WTC11 (cell line): ENCODE measurements around the gene BSX. TPM values are rescaled to one million over a fixed set of nuclear protein-coding genes. Genes with fewer than 3 reads are reported as not detected.
A peak's percentile ranks its signal among the peaks of the same experiment; 100 is the strongest.

Experiments used
- CREB1 ChIP-seq: sonication (generic); formaldehyde crosslinking; IDR thresholded peaks from 2 replicates; pipeline ENCODE4 v1.8.0; 2023; ENCODE audit warnings: mild to moderate bottlenecking, missing genetic modification reagents
- ESRRA ChIP-seq: sonication (generic); formaldehyde crosslinking; IDR thresholded peaks from 2 replicates; pipeline ENCODE4 v1.8.1; 2022; ENCODE audit warnings: mild to moderate bottlenecking, missing genetic modification reagents, borderline replicate concordance
- FOXP1 ChIP-seq: sonication (generic); formaldehyde crosslinking; IDR thresholded peaks from 2 replicates; pipeline ENCODE4 v1.8.0; 2022; ENCODE audit warnings: missing genetic modification reagents, mild to moderate bottlenecking, moderate library complexity, borderline replicate concordance
- HMGA2 ChIP-seq: fragments of 250-450 bp; sonication (Bioruptor Pico); IDR thresholded peaks from 2 replicates; pipeline ENCODE4 v1.4.0; 2021; ENCODE audit warnings: mild to moderate bottlenecking, moderate library complexity
- NFATC4 ChIP-seq: fragments of 250-450 bp; sonication (Bioruptor Pico); IDR thresholded peaks from 2 replicates; pipeline ENCODE4 v1.9.0; 2021; ENCODE audit warnings: mild to moderate bottlenecking
- SOX15 ChIP-seq: fragments of 250-450 bp; sonication (Bioruptor Pico); IDR thresholded peaks from 2 replicates; pipeline ENCODE4 v1.9.0; 2021; ENCODE audit warnings: mild to moderate bottlenecking
- TEAD1 ChIP-seq: sonication (generic); formaldehyde crosslinking; IDR thresholded peaks from 2 replicates; pipeline ENCODE4 v1.8.0; 2022; ENCODE audit warnings: mild to moderate bottlenecking, missing genetic modification reagents
- TEAD4 ChIP-seq: sonication (generic); formaldehyde crosslinking; IDR thresholded peaks from 2 replicates; pipeline ENCODE4 v1.8.0; 2022; ENCODE audit warnings: mild to moderate bottlenecking, missing genetic modification reagents
- TP53 ChIP-seq: sonication (generic); formaldehyde crosslinking; IDR thresholded peaks from 2 replicates; pipeline ENCODE4 v1.8.1; 2023; ENCODE audit warnings: mild to moderate bottlenecking, missing genetic modification reagents
- ZNF138 ChIP-seq: sonication (generic); formaldehyde crosslinking; conservative IDR thresholded peaks from 2 replicates; pipeline ENCODE4 v1.8.1; 2022; ENCODE audit warnings: mild to moderate bottlenecking, moderate library complexity, missing genetic modification reagents
- ZNF219 ChIP-seq: sonication (generic); formaldehyde crosslinking; IDR thresholded peaks from 2 replicates; pipeline ENCODE4 v1.8.0; 2023; ENCODE audit warnings: missing genetic modification reagents, mild to moderate bottlenecking, borderline replicate concordance
- ZNF232 ChIP-seq: sonication (generic); formaldehyde crosslinking; IDR thresholded peaks from 2 replicates; pipeline ENCODE4 v1.8.0; 2022; ENCODE audit warnings: mild to moderate bottlenecking, missing genetic modification reagents
- ZNF425 ChIP-seq: fragments of 250-450 bp; sonication (Bioruptor Pico); conservative IDR thresholded peaks from 2 replicates; pipeline ENCODE4 v1.9.0; 2021; ENCODE audit warnings: mild to moderate bottlenecking
- total RNA-seq: library from RNA; stranded (reverse); gene quantifications from 3 replicates; pipeline ENCODE4 v1.2.3, GENCODE V29; 2021
- TF ChIP-seq, protein P1 (sequence below): sonication (generic); formaldehyde crosslinking; IDR thresholded peaks from 2 replicates; pipeline ENCODE4 v1.8.1; 2023; ENCODE audit warnings: mild to moderate bottlenecking, moderate library complexity, missing genetic modification reagents
- TF ChIP-seq, protein P2 (sequence below): sonication (generic); formaldehyde crosslinking; IDR thresholded peaks from 2 replicates; pipeline ENCODE4 v1.8.1; 2022; ENCODE audit warnings: mild to moderate bottlenecking, moderate library complexity, missing genetic modification reagents
- TF ChIP-seq, protein P3 (sequence below): fragments of 250-450 bp; sonication (Bioruptor Pico); IDR thresholded peaks from 2 replicates; pipeline ENCODE4 v1.9.0; 2021; ENCODE audit warnings: mild to moderate bottlenecking, borderline replicate concordance
- TF ChIP-seq, protein P4 (sequence below): sonication (generic); formaldehyde crosslinking; IDR thresholded peaks from 2 replicates; pipeline ENCODE4 v1.8.0; 2022; ENCODE audit warnings: mild to moderate bottlenecking, missing genetic modification reagents
- TF ChIP-seq, protein P5 (sequence below): sonication (generic); formaldehyde crosslinking; IDR thresholded peaks from 2 replicates; pipeline ENCODE4 v1.8.1; 2023; ENCODE audit warnings: mild to moderate bottlenecking, missing genetic modification reagents, borderline replicate concordance
- TF ChIP-seq, protein P6 (sequence below): sonication (generic); formaldehyde crosslinking; IDR thresholded peaks from 2 replicates; pipeline ENCODE4 v1.8.1; 2022; ENCODE audit warnings: low read depth, mild to moderate bottlenecking, moderate library complexity, missing genetic modification reagents, borderline replicate concordance
- TF ChIP-seq, protein P7 (sequence below): fragments of 250-450 bp; sonication (Bioruptor Pico); IDR thresholded peaks from 2 replicates; pipeline ENCODE4 v1.9.0; 2021; ENCODE audit warnings: moderate library complexity, mild to moderate bottlenecking, inconsistent platforms, borderline replicate concordance

Gene BSX
- total RNA-seq, 1 experiment from 2014 or later = not detected

- TF ChIP-seq ZNF232 (no peak), TEAD4 (CRISPR knock-in tag) (no peak), TEAD1 (CRISPR knock-in tag) (peak; percentile 35; the same call in 1 of the 2 replicates), FOXP1 (CRISPR knock-in tag) (no peak), SOX15 (no peak), ESRRA (CRISPR knock-in tag) (no peak), CREB1 (0 out of 2 replicates have a peak, but pooled peaks have one; percentile 49), ZNF425 (CRISPR knock-in tag) (no peak), NFATC4 (CRISPR knock-in tag) (no peak), ZNF138 (CRISPR knock-in tag) (no peak), HMGA2 (CRISPR knock-in tag) (no peak), ZNF219 (CRISPR knock-in tag) (no peak), TP53 (CRISPR knock-in tag) (peak; percentile 91; the same call in 1 of the 2 replicates)
- TF ChIP-seq, protein P1, sequence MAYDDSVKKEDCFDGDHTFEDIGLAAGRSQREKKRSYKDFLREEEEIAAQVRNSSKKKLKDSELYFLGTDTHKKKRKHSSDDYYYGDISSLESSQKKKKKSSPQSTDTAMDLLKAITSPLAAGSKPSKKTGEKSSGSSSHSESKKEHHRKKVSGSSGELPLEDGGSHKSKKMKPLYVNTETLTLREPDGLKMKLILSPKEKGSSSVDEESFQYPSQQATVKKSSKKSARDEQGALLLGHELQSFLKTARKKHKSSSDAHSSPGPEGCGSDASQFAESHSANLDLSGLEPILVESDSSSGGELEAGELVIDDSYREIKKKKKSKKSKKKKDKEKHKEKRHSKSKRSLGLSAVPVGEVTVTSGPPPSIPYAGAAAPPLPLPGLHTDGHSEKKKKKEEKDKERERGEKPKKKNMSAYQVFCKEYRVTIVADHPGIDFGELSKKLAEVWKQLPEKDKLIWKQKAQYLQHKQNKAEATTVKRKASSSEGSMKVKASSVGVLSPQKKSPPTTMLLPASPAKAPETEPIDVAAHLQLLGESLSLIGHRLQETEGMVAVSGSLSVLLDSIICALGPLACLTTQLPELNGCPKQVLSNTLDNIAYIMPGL (CRISPR knock-in tag) = no peak
- TF ChIP-seq, protein P2, sequence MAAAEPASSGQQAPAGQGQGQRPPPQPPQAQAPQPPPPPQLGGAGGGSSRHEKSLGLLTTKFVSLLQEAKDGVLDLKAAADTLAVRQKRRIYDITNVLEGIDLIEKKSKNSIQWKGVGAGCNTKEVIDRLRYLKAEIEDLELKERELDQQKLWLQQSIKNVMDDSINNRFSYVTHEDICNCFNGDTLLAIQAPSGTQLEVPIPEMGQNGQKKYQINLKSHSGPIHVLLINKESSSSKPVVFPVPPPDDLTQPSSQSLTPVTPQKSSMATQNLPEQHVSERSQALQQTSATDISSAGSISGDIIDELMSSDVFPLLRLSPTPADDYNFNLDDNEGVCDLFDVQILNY (CRISPR knock-in tag) = no peak
- TF ChIP-seq, protein P3, sequence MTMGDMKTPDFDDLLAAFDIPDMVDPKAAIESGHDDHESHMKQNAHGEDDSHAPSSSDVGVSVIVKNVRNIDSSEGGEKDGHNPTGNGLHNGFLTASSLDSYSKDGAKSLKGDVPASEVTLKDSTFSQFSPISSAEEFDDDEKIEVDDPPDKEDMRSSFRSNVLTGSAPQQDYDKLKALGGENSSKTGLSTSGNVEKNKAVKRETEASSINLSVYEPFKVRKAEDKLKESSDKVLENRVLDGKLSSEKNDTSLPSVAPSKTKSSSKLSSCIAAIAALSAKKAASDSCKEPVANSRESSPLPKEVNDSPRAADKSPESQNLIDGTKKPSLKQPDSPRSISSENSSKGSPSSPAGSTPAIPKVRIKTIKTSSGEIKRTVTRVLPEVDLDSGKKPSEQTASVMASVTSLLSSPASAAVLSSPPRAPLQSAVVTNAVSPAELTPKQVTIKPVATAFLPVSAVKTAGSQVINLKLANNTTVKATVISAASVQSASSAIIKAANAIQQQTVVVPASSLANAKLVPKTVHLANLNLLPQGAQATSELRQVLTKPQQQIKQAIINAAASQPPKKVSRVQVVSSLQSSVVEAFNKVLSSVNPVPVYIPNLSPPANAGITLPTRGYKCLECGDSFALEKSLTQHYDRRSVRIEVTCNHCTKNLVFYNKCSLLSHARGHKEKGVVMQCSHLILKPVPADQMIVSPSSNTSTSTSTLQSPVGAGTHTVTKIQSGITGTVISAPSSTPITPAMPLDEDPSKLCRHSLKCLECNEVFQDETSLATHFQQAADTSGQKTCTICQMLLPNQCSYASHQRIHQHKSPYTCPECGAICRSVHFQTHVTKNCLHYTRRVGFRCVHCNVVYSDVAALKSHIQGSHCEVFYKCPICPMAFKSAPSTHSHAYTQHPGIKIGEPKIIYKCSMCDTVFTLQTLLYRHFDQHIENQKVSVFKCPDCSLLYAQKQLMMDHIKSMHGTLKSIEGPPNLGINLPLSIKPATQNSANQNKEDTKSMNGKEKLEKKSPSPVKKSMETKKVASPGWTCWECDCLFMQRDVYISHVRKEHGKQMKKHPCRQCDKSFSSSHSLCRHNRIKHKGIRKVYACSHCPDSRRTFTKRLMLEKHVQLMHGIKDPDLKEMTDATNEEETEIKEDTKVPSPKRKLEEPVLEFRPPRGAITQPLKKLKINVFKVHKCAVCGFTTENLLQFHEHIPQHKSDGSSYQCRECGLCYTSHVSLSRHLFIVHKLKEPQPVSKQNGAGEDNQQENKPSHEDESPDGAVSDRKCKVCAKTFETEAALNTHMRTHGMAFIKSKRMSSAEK (CRISPR knock-in tag) = no peak
- TF ChIP-seq, protein P4, sequence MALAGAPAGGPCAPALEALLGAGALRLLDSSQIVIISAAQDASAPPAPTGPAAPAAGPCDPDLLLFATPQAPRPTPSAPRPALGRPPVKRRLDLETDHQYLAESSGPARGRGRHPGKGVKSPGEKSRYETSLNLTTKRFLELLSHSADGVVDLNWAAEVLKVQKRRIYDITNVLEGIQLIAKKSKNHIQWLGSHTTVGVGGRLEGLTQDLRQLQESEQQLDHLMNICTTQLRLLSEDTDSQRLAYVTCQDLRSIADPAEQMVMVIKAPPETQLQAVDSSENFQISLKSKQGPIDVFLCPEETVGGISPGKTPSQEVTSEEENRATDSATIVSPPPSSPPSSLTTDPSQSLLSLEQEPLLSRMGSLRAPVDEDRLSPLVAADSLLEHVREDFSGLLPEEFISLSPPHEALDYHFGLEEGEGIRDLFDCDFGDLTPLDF (CRISPR knock-in tag) = no peak
- TF ChIP-seq, protein P5, sequence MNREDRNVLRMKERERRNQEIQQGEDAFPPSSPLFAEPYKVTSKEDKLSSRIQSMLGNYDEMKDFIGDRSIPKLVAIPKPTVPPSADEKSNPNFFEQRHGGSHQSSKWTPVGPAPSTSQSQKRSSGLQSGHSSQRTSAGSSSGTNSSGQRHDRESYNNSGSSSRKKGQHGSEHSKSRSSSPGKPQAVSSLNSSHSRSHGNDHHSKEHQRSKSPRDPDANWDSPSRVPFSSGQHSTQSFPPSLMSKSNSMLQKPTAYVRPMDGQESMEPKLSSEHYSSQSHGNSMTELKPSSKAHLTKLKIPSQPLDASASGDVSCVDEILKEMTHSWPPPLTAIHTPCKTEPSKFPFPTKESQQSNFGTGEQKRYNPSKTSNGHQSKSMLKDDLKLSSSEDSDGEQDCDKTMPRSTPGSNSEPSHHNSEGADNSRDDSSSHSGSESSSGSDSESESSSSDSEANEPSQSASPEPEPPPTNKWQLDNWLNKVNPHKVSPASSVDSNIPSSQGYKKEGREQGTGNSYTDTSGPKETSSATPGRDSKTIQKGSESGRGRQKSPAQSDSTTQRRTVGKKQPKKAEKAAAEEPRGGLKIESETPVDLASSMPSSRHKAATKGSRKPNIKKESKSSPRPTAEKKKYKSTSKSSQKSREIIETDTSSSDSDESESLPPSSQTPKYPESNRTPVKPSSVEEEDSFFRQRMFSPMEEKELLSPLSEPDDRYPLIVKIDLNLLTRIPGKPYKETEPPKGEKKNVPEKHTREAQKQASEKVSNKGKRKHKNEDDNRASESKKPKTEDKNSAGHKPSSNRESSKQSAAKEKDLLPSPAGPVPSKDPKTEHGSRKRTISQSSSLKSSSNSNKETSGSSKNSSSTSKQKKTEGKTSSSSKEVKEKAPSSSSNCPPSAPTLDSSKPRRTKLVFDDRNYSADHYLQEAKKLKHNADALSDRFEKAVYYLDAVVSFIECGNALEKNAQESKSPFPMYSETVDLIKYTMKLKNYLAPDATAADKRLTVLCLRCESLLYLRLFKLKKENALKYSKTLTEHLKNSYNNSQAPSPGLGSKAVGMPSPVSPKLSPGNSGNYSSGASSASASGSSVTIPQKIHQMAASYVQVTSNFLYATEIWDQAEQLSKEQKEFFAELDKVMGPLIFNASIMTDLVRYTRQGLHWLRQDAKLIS = no peak
- TF ChIP-seq, protein P6, sequence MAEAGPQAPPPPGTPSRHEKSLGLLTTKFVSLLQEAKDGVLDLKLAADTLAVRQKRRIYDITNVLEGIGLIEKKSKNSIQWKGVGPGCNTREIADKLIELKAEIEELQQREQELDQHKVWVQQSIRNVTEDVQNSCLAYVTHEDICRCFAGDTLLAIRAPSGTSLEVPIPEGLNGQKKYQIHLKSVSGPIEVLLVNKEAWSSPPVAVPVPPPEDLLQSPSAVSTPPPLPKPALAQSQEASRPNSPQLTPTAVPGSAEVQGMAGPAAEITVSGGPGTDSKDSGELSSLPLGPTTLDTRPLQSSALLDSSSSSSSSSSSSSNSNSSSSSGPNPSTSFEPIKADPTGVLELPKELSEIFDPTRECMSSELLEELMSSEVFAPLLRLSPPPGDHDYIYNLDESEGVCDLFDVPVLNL (CRISPR knock-in tag) = no peak
- TF ChIP-seq, protein P7, sequence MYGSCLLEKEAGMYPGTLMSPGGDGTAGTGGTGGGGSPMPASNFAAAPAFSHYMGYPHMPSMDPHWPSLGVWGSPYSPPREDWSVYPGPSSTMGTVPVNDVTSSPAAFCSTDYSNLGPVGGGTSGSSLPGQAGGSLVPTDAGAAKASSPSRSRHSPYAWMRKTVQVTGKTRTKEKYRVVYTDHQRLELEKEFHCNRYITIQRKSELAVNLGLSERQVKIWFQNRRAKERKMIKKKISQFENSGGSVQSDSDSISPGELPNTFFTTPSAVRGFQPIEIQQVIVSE (CRISPR knock-in tag) = no peak
These were observed 4.0 kb downstream of the BSX start (continued) for GRCh38 chr11:122977470-122978298.
